Measurements from ENCODE around the gene LIN7A. TPM values are rescaled to one million over a fixed set of nuclear protein-coding genes. Genes with fewer than 3 reads are reported as not detected.

The LIN7A gene
- total and polyA plus RNA-seq, 2 of the 4 experiments (the other 2 are of a cell fraction), result 10.8 to 24.7 TPM

- H2BK20ac ChIP-seq (ENCODE audit: low read depth, low read length), result no peak overlapping the region
- intact Hi-C loops (cut with micrococcal nuclease) (no loop called here), in situ Hi-C loops (cut with MboI; ENCODE audit: low sequenced_read_pairs) (no loop called here), dilution Hi-C loops (cut with HindIII; ENCODE audit: low sequenced_read_pairs, unreplicated experiment) (no loop called here)
- no peak overlapping the region for H3K9ac ChIP-seq (ENCODE audit: low read depth, low read length)
- no TSS peak for BruUV-seq (replicated peaks)
- no peak overlapping the region for H3K4me2 ChIP-seq (ENCODE audit: low read depth, low read length)
- no peak overlapping the region for H2AK5ac ChIP-seq (ENCODE audit: low read depth, low read length)
- H3K27ac ChIP-seq (ENCODE audit: insufficient read depth, low read length), result no peak overlapping the region
- no peaks in the 10 kb centered on the region for H3K9me3 ChIP-seq (ENCODE audit: control insufficient read depth, insufficient read depth, low read length)
- no peaks in the 10 kb centered on the region for H3K36me3 ChIP-seq (ENCODE audit: control insufficient read depth, insufficient read depth, low read length)
- 0 out of 4 replicates have a peak, but pooled peaks cover 0 to 5% of the 10 kb centered on the region in 2 experiments for H3K79me1 ChIP-seq (ENCODE audit: low read depth in 1 of 2, low read length in 2 of 2)
- DNase-seq (no peak), ATAC-seq (ENCODE audit: low read depth) (no peak)
- ChIA-PET POLR2A (ENCODE audit: unreplicated experiment) (no interaction called here), CTCF (no interaction called here)
- H4K20me1 ChIP-seq (ENCODE audit: insufficient read depth, low read length), result no peaks in the 10 kb centered on the region
- H3K23ac ChIP-seq (ENCODE audit: low read depth, low read length), result no peak overlapping the region
- no peak overlapping the region for H3K18ac ChIP-seq (ENCODE audit: low read depth, low read length)
- no peak overlapping the region for H4K5ac ChIP-seq (ENCODE audit: low read depth, low read length)
- no peak overlapping the region for H3K4me3 ChIP-seq (ENCODE audit: insufficient read depth, low read depth, low read length)
- TF ChIP-seq RCOR1 (IDR thresholded peaks at IDR 0.05; ENCODE audit: insufficient replicate concordance, low read length), result no peak
- TF ChIP-seq MXI1 (IDR thresholded peaks at IDR 0.05; ENCODE audit: borderline replicate concordance, low read depth, low read length), result no peak
- TF ChIP-seq FOS (IDR thresholded peaks at IDR 0.05; ENCODE audit: low read depth, low read length), result no peak
- TF ChIP-seq USF2 (IDR thresholded peaks at IDR 0.05; ENCODE audit: low read depth, low read length), result no peak
- TF ChIP-seq SMC3 (IDR thresholded peaks at IDR 0.05; ENCODE audit: low read depth, low read length), result no peak
- no peak for TF ChIP-seq BHLHE40 (IDR thresholded peaks at IDR 0.05; ENCODE audit: low read depth, low read length)
- no peak for TF ChIP-seq ELK1 (IDR thresholded peaks at IDR 0.05; ENCODE audit: borderline replicate concordance, low read depth, low read length)
- TF ChIP-seq POLR2A (IDR thresholded peaks at IDR 0.05; ENCODE audit: low read depth, low read length), result no peak
- TF ChIP-seq CHD1 (IDR thresholded peaks at IDR 0.05; ENCODE audit: low read depth, low read length), result no peak
- TF ChIP-seq CEBPB (IDR thresholded peaks at IDR 0.05; ENCODE audit: low read depth, low read length), result no peak
- H2BK120ac ChIP-seq (ENCODE audit: low read depth, low read length), result no peak overlapping the region
- H3K14ac ChIP-seq (replicated peaks; ENCODE audit: low read depth, low read length), result no peak overlapping the region
- no peak overlapping the region for H4K91ac ChIP-seq (ENCODE audit: insufficient read depth, low read depth, low read length)
- H2BK5ac ChIP-seq (ENCODE audit: low read depth, low read length, poor library complexity, severe bottlenecking), result no peak overlapping the region
- H3K56ac ChIP-seq (ENCODE audit: extremely low read depth, insufficient read depth, low read length), result no peak overlapping the region
- H3K4ac ChIP-seq (ENCODE audit: low read depth, low read length), result no peak overlapping the region
- H3K4me1 ChIP-seq (ENCODE audit: control insufficient read depth, insufficient read depth, low read length), result no peaks in the 10 kb centered on the region
- H4K8ac ChIP-seq (ENCODE audit: low read depth in 2 of 2, low read length in 2 of 2), result no peak overlapping the region
- H3K27me3 ChIP-seq (ENCODE audit: control insufficient read depth, insufficient read depth, low read length), result no peaks in the 10 kb centered on the region
- no peak overlapping the region for H2BK15ac ChIP-seq (ENCODE audit: low read depth, low read length)
- no peak overlapping the region for H2AK9ac ChIP-seq (replicated peaks; ENCODE audit: low read depth, low read length, poor library complexity)
- no peak overlapping the region for H2AFZ ChIP-seq (replicated peaks; ENCODE audit: low read length, poor library complexity)
- H3K9me1 ChIP-seq (ENCODE audit: insufficient read depth, low read length), result no peaks in the 10 kb centered on the region
Measured at GRCh38 chr12:80902711-80903110, 35.0 kb downstream of the LIN7A start.

Data from IMR-90 (cell line).